Lung (tissue), 12 donors: Measurements from ENCODE around the gene ADRA1B. TPM values are rescaled to one million over a fixed set of nuclear protein-coding genes. Genes with fewer than 3 reads are reported as not detected.

Experiments used
- ATAC-seq: fragments of 200-7000 bp; cut with Tn5 transposase; one replicate; pipeline ENCODE4 v1.9.1; 2020; ENCODE audit warnings: moderate number of reproducible peaks; ENCODE audit not compliant: insufficient read depth, low FRiP score
- DNase-seq, 3 donors: peaks; one replicate each; pipeline ENCODE4 v3.0.0-alpha.2; 2013 to 2017
- H3K27ac ChIP-seq, 2 donors: one replicate each; pipeline ENCODE4 v1.5.1; 2013; ENCODE audit warnings: mild to moderate bottlenecking in 2 of 2, moderate library complexity in 2 of 2, control low read depth in 1 of 2, inconsistent platforms in 1 of 2, low read depth in 1 of 2, low read length in 1 of 2
- H3K27me3 ChIP-seq, 3 donors: one replicate each; pipeline ENCODE4 v1.5.1; 2013; ENCODE audit warnings: low read length in 2 of 3; ENCODE audit not compliant: control insufficient read depth in 3 of 3, insufficient read depth in 3 of 3
- H3K36me3 ChIP-seq, 4 donors: one replicate each; pipeline ENCODE4 v1.5.1; 2013; ENCODE audit warnings: low read length in 4 of 4, mild to moderate bottlenecking in 1 of 4, moderate library complexity in 1 of 4; ENCODE audit not compliant: control insufficient read depth in 4 of 4, insufficient read depth in 4 of 4
- H3K4me1 ChIP-seq, 5 donors: one replicate each; pipeline ENCODE4 v1.5.1; 2013; ENCODE audit warnings: low read length in 5 of 5, mild to moderate bottlenecking in 2 of 5, moderate library complexity in 1 of 5; ENCODE audit not compliant: control insufficient read depth in 5 of 5, insufficient read depth in 5 of 5
- H3K4me3 ChIP-seq: one replicate; pipeline ENCODE4 v1.5.1; 2013; ENCODE audit warnings: mild to moderate bottlenecking, control low read depth, moderate library complexity
- H3K9ac ChIP-seq, 2 donors: one replicate each; pipeline ENCODE4 v1.5.1; 2013; ENCODE audit warnings: low read length in 2 of 2, control low read depth in 1 of 2; ENCODE audit not compliant: insufficient read depth in 1 of 2
- H3K9me3 ChIP-seq, 4 donors: one replicate each; pipeline ENCODE4 v1.5.1; 2013; ENCODE audit warnings: low read length in 3 of 4, mild to moderate bottlenecking in 1 of 4, moderate library complexity in 1 of 4; ENCODE audit not compliant: control insufficient read depth in 4 of 4, insufficient read depth in 3 of 4
- WGBS, 2 donors: extraction: QIAGEN DNeasy Blood & Tissue Kit; methylation state at CpG; one replicate each; pipeline ENCODE4 v1.1.7; 2013; 5-methylcytosine and 5-hydroxymethylcytosine counted together
- polyA plus RNA-seq, 2 donors: library from polyadenylated mRNA; stranded (reverse); fragments of 200-250 nt; gene quantifications; one replicate each; pipeline ENCODE4 v1.2.1, GENCODE V29; 2013
- total RNA-seq, 2 donors: library from RNA; depleted of rRNA in 1 of 2; stranded (reverse); fragments of >200 nt in 1 of 2; gene quantifications; one replicate each; pipeline ENCODE4 v1.2.1, GENCODE V29; 2014 to 2021
- TF ChIP-seq, protein P1 (sequence below): IDR thresholded peaks from 2 replicates; pipeline ENCODE4 v1.5.1; 2012; ENCODE audit warnings: mild to moderate bottlenecking; ENCODE audit errors: control extremely low read depth, extremely low read depth
- donor health status: control.
- donor health status: control.
- donor health status: Bipolar disorder and iron deficiency.
- donor health status: healthy.
- donor health status: DM: yes; HTN: yes; CAD: no.

Gene ADRA1B
- total and polyA plus RNA-seq, 4 donors: 1.2 to 6.1 (median 2.3) TPM

DNA sequence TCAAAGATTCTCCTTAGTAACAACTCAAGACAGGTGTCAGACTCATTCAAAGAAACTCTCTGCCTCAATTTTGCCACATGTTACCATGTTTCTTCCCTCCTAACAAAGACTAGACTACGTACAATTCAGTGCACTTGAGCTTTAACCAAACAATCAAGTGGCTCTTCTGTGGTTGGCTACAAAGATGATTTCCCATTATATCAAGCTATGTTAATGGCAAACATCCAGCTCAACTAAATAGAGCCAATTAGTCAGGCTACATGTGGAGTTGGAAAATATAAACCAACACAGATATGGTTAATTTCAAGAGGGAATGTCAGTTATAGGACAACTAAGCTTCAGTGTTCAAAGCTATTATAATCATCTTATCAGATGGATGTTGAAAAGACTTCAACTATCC is 29.2 kb upstream of the ADRA1B start:
- 45 to 79% methylated on average over 1 of the region's 1 CpG for WGBS, 2 donors
- H3K4me3 ChIP-seq: no peak overlapping the region
- no peak for DNase-seq
- no peaks in the 10 kb centered on the region for H3K36me3 ChIP-seq
- H3K9me3 ChIP-seq: no peaks in the 10 kb centered on the region
- H3K4me1 ChIP-seq: no peaks in the 10 kb centered on the region
- no peak overlapping the region for H3K9ac ChIP-seq
- no peaks in the 10 kb centered on the region for H3K27me3 ChIP-seq
- no peak for ATAC-seq
- TF ChIP-seq, protein P1, sequence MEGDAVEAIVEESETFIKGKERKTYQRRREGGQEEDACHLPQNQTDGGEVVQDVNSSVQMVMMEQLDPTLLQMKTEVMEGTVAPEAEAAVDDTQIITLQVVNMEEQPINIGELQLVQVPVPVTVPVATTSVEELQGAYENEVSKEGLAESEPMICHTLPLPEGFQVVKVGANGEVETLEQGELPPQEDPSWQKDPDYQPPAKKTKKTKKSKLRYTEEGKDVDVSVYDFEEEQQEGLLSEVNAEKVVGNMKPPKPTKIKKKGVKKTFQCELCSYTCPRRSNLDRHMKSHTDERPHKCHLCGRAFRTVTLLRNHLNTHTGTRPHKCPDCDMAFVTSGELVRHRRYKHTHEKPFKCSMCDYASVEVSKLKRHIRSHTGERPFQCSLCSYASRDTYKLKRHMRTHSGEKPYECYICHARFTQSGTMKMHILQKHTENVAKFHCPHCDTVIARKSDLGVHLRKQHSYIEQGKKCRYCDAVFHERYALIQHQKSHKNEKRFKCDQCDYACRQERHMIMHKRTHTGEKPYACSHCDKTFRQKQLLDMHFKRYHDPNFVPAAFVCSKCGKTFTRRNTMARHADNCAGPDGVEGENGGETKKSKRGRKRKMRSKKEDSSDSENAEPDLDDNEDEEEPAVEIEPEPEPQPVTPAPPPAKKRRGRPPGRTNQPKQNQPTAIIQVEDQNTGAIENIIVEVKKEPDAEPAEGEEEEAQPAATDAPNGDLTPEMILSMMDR: no peak
- no peak overlapping the region for H3K27ac ChIP-seq

DNA sequence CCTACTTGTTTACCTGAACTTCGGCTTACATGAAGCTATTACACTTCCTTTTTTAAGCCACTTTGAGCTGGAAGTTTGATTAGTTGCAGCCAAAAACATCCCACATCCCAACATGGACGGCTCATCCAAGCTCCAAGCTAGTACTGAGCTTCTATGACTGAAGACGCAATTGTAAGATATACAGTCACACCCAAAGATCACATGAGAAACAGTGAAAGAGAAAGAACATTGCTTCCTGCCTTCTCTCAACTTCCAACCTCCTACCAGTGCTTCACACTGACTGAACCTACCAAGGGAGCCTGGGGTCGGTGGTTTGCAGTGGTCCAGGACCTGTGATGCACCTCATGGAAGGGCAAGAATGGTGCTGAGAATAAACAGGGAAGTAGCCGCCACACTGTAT is 27.4 kb upstream of the ADRA1B start:
- Histone ChIP-seq H3K27me3 (no peaks in the 10 kb centered on the region), H3K9me3 (no peaks in the 10 kb centered on the region), H3K4me3 (no peak overlapping the region), H3K27ac (no peak overlapping the region), H3K9ac (no peak overlapping the region), H3K4me1 (peaks cover 0 to 1% (median 0%) of the 10 kb centered on the region in 5 donors), H3K36me3 (no peaks in the 10 kb centered on the region)
- DNase-seq: no peak
- 82 to 89% methylated on average over 5 of the region's 5 CpGs for WGBS, 2 donors
- no peak for ATAC-seq
- TF ChIP-seq, protein P1: no peak

DNA sequence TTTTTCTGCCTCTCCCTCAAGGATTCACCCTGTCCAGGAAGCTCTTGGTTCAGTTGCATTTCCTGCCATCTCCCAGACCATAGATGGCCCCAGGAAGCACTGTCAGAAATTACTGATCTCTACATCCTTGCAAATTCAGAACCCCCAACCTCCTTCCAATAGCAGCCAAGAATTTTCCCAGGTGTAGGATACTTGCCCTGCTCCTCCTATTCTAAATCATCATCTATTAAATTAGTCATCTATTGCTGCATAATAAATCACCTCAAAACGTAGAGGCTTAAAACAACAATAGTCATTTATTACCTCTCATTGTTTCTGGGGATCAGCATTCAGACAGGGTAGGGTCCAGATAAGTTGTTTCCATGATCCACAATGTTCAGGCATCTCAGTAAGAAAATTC is 26.1 kb upstream of the ADRA1B start:
- H3K36me3 ChIP-seq: no peaks in the 10 kb centered on the region
- no peaks in the 10 kb centered on the region for H3K27me3 ChIP-seq
- no peak overlapping the region for H3K4me3 ChIP-seq
- H3K27ac ChIP-seq: no peak overlapping the region
- H3K9me3 ChIP-seq: no peaks in the 10 kb centered on the region
- TF ChIP-seq, protein P1: no peak
- ATAC-seq: no peak
- 26 to 71% methylated on average over 1 of the region's 1 CpG for WGBS, 2 donors
- no peak overlapping the region for H3K9ac ChIP-seq
- DNase-seq: no peak
- H3K4me1 ChIP-seq: peaks cover 0 to 4% (median 0%) of the 10 kb centered on the region in 5 donors

DNA sequence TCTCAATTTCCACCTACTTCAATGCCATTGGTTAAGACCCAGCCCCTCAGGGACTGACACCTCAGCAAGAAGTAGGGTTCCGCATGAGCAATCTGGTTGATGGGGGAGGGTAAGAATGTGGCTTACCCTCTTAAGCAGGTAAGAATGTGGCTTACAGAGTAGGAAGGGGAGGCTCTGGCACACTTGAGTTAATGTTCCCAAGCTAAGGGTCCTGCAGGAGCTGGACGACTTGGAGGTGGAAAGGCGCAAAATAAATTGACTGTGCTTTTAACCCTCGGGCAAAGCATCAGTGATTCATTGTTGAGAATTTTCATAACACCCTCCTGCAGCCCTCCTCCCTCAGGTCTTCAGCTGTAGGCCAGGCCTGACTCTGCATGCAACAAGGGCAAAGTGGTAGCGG is 24.9 kb upstream of the ADRA1B start:
- H3K9me3 ChIP-seq: no peaks in the 10 kb centered on the region
- H3K9ac ChIP-seq: no peak overlapping the region
- H3K4me3 ChIP-seq: no peak overlapping the region
- H3K36me3 ChIP-seq: no peaks in the 10 kb centered on the region
- DNase-seq (peak; percentile 54 to 83 (median 60)), ATAC-seq (no peak)
- H3K27ac ChIP-seq: no peak overlapping the region
- peaks cover 0 to 4% (median 0%) of the 10 kb centered on the region in 5 donors for H3K4me1 ChIP-seq
- WGBS, 2 donors: 73 to 91% methylated on average over 5 of the region's 5 CpGs
- TF ChIP-seq, protein P1: no peak
- H3K27me3 ChIP-seq: no peaks in the 10 kb centered on the region
